ENCODE measurements around the gene ZNRD2. TPM values are rescaled to one million over a fixed set of nuclear protein-coding genes. Genes with fewer than 3 reads are reported as not detected.
A peak's percentile ranks its signal among the peaks of the same experiment; 100 is the strongest.

Gene ZNRD2
- total RNA-seq, 1 donor from 2014 or later = 157 TPM

GRCh38 chr11:65540290-65541092 lies 29.8 kb upstream of the ZNRD2 start:
- Histone ChIP-seq H3K27ac (peak overlapping the region; percentile 80 to 90), H3K9me3 (no peaks in the 10 kb centered on the region), H3K4me3 (peak overlapping the region; percentile 58 to 68), H3K36me3 (peaks cover 55 to 63% of the 10 kb centered on the region in 2 donors), H3K4me1 (peaks cover 16 to 22% of the 10 kb centered on the region in 2 donors), H3K27me3 (no peaks in the 10 kb centered on the region)
- peak; percentile 54 to 94 for DNase-seq (ENCODE audit: low spot score in 2 of 2)
- peak; percentile 85 to 98 (median 94) for TF ChIP-seq CTCF (IDR thresholded peaks at IDR 0.05)
- intact Hi-C loops (cut with DNase I) = loop anchor here (1.0 to 5.0 kb wide), 6 partner anchors 15 to 112 kb away; partner anchors contain the start of genes LTBP3, PCNX3 and SCYL1

GRCh38 chr11:65541093-65541982 lies 28.9 kb upstream of the ZNRD2 start:
- Histone ChIP-seq H3K36me3 (peaks cover 48 to 65% of the 10 kb centered on the region in 2 donors), H3K27me3 (no peaks in the 10 kb centered on the region), H3K4me1 (peaks cover 16 to 22% of the 10 kb centered on the region in 2 donors), H3K4me3 (peak overlapping the region; percentile 58 to 68), H3K9me3 (no peaks in the 10 kb centered on the region), H3K27ac (peak overlapping the region; percentile 80 to 90)
- TF ChIP-seq CTCF (IDR thresholded peaks at IDR 0.05) = no peak
- DNase-seq (ENCODE audit: low spot score in 2 of 2) = no peak
- intact Hi-C loops (cut with DNase I) = loop anchor here (5.0 kb wide), 1 partner anchor 111 kb away; no protein-coding TSS in a partner anchor

GRCh38 chr11:65542738-65543390 lies 27.4 kb upstream of the ZNRD2 start:
- Histone ChIP-seq H3K27ac (no peak overlapping the region), H3K4me1 (peaks cover 16 to 22% of the 10 kb centered on the region in 2 donors), H3K27me3 (no peaks in the 10 kb centered on the region), H3K4me3 (no peak overlapping the region), H3K9me3 (no peaks in the 10 kb centered on the region), H3K36me3 (peaks cover 53 to 65% of the 10 kb centered on the region in 2 donors)
- TF ChIP-seq CTCF (IDR thresholded peaks at IDR 0.05) = no peak
- intact Hi-C loops (cut with DNase I) = loop anchor here (1.0 to 5.0 kb wide), 2 partner anchors 11 to 109 kb away; no protein-coding TSS in a partner anchor
- no peak for DNase-seq (ENCODE audit: low spot score in 2 of 2)

GRCh38 chr11:65545853-65546216 lies 24.4 kb upstream of the ZNRD2 start:
- intact Hi-C loops (cut with DNase I) = no loop called here
- H3K9me3 ChIP-seq = no peaks in the 10 kb centered on the region
- peaks cover 62 to 71% of the 10 kb centered on the region in 2 donors for H3K36me3 ChIP-seq
- H3K27ac ChIP-seq = no peak overlapping the region
- no peaks in the 10 kb centered on the region for H3K27me3 ChIP-seq
- H3K4me1 ChIP-seq = peaks cover 7 to 12% of the 10 kb centered on the region in 2 donors
- H3K4me3 ChIP-seq = no peak overlapping the region
- no peak for DNase-seq (ENCODE audit: low spot score in 2 of 2)
- TF ChIP-seq CTCF (IDR thresholded peaks at IDR 0.05) = no peak

Data from ascending aorta (tissue), 2 donors.